Measurements from ENCODE around the gene HABP2. TPM values are rescaled to one million over a fixed set of nuclear protein-coding genes. Genes with fewer than 3 reads are reported as not detected.

The HABP2 gene
- polyA plus RNA-seq, 3 donors: not detected

- no peaks in the 10 kb centered on the region for H3K9me3 ChIP-seq (replicated peaks in 1 of 2; ENCODE audit: control insufficient read depth in 1 of 2, insufficient read depth in 1 of 2, low read length in 2 of 2)
- H3K27me3 ChIP-seq (ENCODE audit: control insufficient read depth in 2 of 2, insufficient read depth in 2 of 2, low read length in 2 of 2): no peaks in the 10 kb centered on the region
- H3K36me3 ChIP-seq (replicated peaks in 1 of 2; ENCODE audit: control insufficient read depth in 1 of 2, insufficient read depth in 2 of 2, low read length in 2 of 2): no peaks in the 10 kb centered on the region
- TF ChIP-seq CTCF (IDR thresholded peaks at IDR 0.05): no peak
- Mint-ChIP-seq H3K4me3 (peak overlapping the region in 1 of 2 donors; percentile 13), H3K9me3 (peaks cover 0 to 2% (median 0%) of the 10 kb centered on the region in 7 donors), H3K27ac (no peak overlapping the region), H3K36me3 (no peaks in the 10 kb centered on the region), H3K27me3 (ENCODE audit: low read depth in 3 of 3) (peaks cover 3 to 7% (median 6%) of the 10 kb centered on the region in 3 donors), H3K4me1 (no peaks in the 10 kb centered on the region)
- H3K4me2 ChIP-seq (replicated peaks; ENCODE audit: extremely low read depth, low read length, poor library complexity, severe bottlenecking): no peak overlapping the region
- no peak overlapping the region for H3K4me3 ChIP-seq (replicated peaks in 1 of 3; ENCODE audit: low read depth in 2 of 3, low read length in 3 of 3)
- no peak for DNase-seq
- H2AFZ ChIP-seq (ENCODE audit: insufficient read depth, low read depth, low read length, poor library complexity, severe bottlenecking): no peak overlapping the region
- no peaks in the 10 kb centered on the region for H3K79me2 ChIP-seq (ENCODE audit: insufficient read depth, low read length)
- no peaks in the 10 kb centered on the region for H4K20me1 ChIP-seq (ENCODE audit: insufficient read depth, low read length)
- no peaks in the 10 kb centered on the region for H3K4me1 ChIP-seq (ENCODE audit: control insufficient read depth in 1 of 2, insufficient read depth in 2 of 2, low read length in 2 of 2)
- H3K9ac ChIP-seq (ENCODE audit: insufficient read depth, low read length, poor library complexity, severe bottlenecking): no peak overlapping the region
- intact Hi-C loops (cut with micrococcal nuclease): no loop called here
- no peak overlapping the region for H3K27ac ChIP-seq (ENCODE audit: low read depth in 1 of 2, low read length in 2 of 2)
- WGBS (ENCODE audit: insufficient coverage): 70% methylated on average over 6 of the region's 9 CpGs
These were observed 25.5 kb upstream of the HABP2 start for GRCh38 chr10:113527211-113527906.

- Histone ChIP-seq H3K4me1 (ENCODE audit: control insufficient read depth in 1 of 2, insufficient read depth in 2 of 2, low read length in 2 of 2) (no peaks in the 10 kb centered on the region), H3K36me3 (replicated peaks in 1 of 2; ENCODE audit: control insufficient read depth in 1 of 2, insufficient read depth in 2 of 2, low read length in 2 of 2) (no peaks in the 10 kb centered on the region), H3K27ac (ENCODE audit: low read depth in 1 of 2, low read length in 2 of 2) (no peak overlapping the region), H2AFZ (ENCODE audit: insufficient read depth, low read depth, low read length, poor library complexity, severe bottlenecking) (no peak overlapping the region), H3K9me3 (replicated peaks in 1 of 2; ENCODE audit: control insufficient read depth in 1 of 2, insufficient read depth in 1 of 2, low read length in 2 of 2) (no peaks in the 10 kb centered on the region), H3K4me3 (replicated peaks in 1 of 3; ENCODE audit: low read depth in 2 of 3, low read length in 3 of 3) (no peak overlapping the region), H3K79me2 (ENCODE audit: insufficient read depth, low read length) (no peaks in the 10 kb centered on the region), H3K27me3 (ENCODE audit: control insufficient read depth in 2 of 2, insufficient read depth in 2 of 2, low read length in 2 of 2) (no peaks in the 10 kb centered on the region), H4K20me1 (ENCODE audit: insufficient read depth, low read length) (no peaks in the 10 kb centered on the region), H3K9ac (ENCODE audit: insufficient read depth, low read length, poor library complexity, severe bottlenecking) (no peak overlapping the region), H3K4me2 (replicated peaks; ENCODE audit: extremely low read depth, low read length, poor library complexity, severe bottlenecking) (no peak overlapping the region)
- intact Hi-C loops (cut with micrococcal nuclease): no loop called here
- Mint-ChIP-seq H3K36me3 (no peaks in the 10 kb centered on the region), H3K4me1 (no peaks in the 10 kb centered on the region), H3K4me3 (no peak overlapping the region), H3K9me3 (peaks cover 0 to 3% (median 0%) of the 10 kb centered on the region in 7 donors), H3K27ac (no peak overlapping the region), H3K27me3 (ENCODE audit: low read depth in 3 of 3) (peaks cover 2 to 9% (median 3%) of the 10 kb centered on the region in 3 donors)
- 43% methylated on average over 6 of the region's 7 CpGs for WGBS (ENCODE audit: insufficient coverage)
- no peak for DNase-seq
- TF ChIP-seq CTCF (IDR thresholded peaks at IDR 0.05): no peak
These were observed 24.0 kb upstream of the HABP2 start for GRCh38 chr10:113528876-113529275.

All from CD14-positive monocyte (primary cell).